Activated naive CD4-positive, alpha-beta T cell treated with anti-CD3 and anti-CD28 coated beads, Interleukin-2, amount 10 ng/mL, durations not matched to agents 7 days and 5 days (primary cell): ENCODE data around the gene PTPRT.

ENCODE experiments used
- CTCF ChIA-PET: fragments of 350-600 bp; sonication (Branson Sonifier 250); formaldehyde crosslinking; loops from one replicate; lab custom pipeline; 2021; ENCODE audit warnings: antibody characterized with exemption; lab: Charles Lee
- DNase-seq: peaks from one replicate; pipeline ENCODE4 v3.0.0-alpha.2; 2020
- H3K27ac Mint-ChIP-seq: one replicate; pipeline ENCODE4 v1.8.0; 2021; ENCODE audit warnings: mild to moderate bottlenecking, moderate library complexity, mixed read lengths
- H3K27me3 Mint-ChIP-seq: one replicate; pipeline ENCODE4 v1.8.0; 2021; ENCODE audit warnings: mild to moderate bottlenecking, mixed read lengths
- H3K36me3 Mint-ChIP-seq: one replicate; pipeline ENCODE4 v1.8.0; 2021; ENCODE audit warnings: mixed read lengths
- H3K4me1 Mint-ChIP-seq: one replicate; pipeline ENCODE4 v1.8.0; 2021; ENCODE audit warnings: mixed read lengths
- H3K4me3 Mint-ChIP-seq: one replicate; pipeline ENCODE4 v1.8.0; 2021; ENCODE audit warnings: mild to moderate bottlenecking, moderate library complexity, mixed read lengths
- H3K9me3 Mint-ChIP-seq: one replicate; pipeline ENCODE4 v1.8.0; 2021; ENCODE audit warnings: mixed read lengths

PTPRT gene

DNA sequence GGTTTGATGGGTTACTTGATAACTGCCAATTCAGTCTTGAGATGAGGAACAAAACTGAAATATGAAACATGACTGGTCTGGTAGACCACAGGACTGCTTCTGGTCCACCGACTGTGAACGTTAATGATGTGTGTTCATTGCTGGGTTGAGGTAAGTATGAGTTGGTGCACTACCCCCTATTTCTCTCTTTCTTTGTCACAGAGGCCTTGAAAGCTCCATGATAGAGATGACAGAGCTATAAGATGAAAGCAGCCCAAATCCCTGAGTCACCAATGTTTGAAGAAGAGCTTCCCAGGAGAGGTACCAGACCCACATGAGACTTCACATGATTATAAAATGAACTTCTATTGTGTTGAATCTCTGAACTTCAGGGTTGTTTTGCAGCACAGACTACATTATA is 555.5 kb downstream of the PTPRT start:
- Mint-ChIP-seq H3K27me3 (no peaks in the 10 kb centered on the region), H3K27ac (no peak overlapping the region), H3K4me1 (no peaks in the 10 kb centered on the region), H3K4me3 (no peak overlapping the region), H3K36me3 (no peaks in the 10 kb centered on the region), H3K9me3 (peaks cover 2% of the 10 kb centered on the region)
- CTCF ChIA-PET, result no interaction called here
- no peak for DNase-seq

DNA sequence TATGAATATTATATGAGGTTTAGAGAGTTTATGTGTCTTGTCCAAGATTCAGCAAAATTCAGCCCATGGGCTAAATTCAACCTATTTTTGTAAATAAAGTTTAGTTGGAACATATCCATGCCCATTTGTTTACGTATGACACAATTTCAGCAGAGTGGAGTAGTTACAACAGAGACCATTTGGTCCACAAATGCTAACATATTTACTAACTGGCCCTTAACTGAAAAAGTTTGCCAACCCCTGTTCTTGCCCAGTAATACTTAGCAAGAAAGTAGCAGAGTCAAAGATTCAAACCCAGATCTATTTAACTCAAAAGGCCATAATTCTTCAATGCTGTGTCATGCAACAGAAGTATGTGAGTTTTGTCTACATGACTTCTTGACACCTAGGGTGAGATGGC is 561.0 kb downstream of the PTPRT start:
- no peak for DNase-seq
- CTCF ChIA-PET, result no interaction called here
- H3K4me1 Mint-ChIP-seq, result no peaks in the 10 kb centered on the region
- H3K9me3 Mint-ChIP-seq, result peaks cover 6% of the 10 kb centered on the region
- H3K36me3 Mint-ChIP-seq, result no peaks in the 10 kb centered on the region
- H3K27me3 Mint-ChIP-seq, result no peaks in the 10 kb centered on the region
- no peak overlapping the region for H3K4me3 Mint-ChIP-seq
- H3K27ac Mint-ChIP-seq, result no peak overlapping the region

DNA sequence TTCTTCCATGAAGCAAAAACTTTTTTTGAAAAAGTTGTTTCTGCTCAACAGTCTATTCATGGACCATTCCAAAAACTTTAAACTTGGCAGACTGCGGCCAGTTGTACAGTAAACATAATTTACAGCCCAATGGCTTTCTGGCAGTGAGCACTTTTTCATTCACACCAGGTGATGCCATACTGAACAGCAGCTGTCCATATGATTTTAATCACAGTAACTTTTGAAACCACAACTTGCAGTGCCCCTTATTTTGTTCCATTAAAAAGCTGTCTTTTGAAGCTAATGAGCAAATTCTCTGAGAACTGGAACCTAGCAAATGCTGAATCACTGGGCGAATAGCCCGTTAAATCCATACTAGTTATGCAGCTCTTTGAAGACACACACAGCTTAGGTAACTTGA is 576.6 kb downstream of the PTPRT start:
- no peak overlapping the region for H3K4me3 Mint-ChIP-seq
- H3K27me3 Mint-ChIP-seq, result no peaks in the 10 kb centered on the region
- H3K9me3 Mint-ChIP-seq, result peaks cover 25% of the 10 kb centered on the region
- H3K36me3 Mint-ChIP-seq, result no peaks in the 10 kb centered on the region
- no peaks in the 10 kb centered on the region for H3K4me1 Mint-ChIP-seq
- CTCF ChIA-PET, result no interaction called here
- no peak overlapping the region for H3K27ac Mint-ChIP-seq
- no peak for DNase-seq

DNA sequence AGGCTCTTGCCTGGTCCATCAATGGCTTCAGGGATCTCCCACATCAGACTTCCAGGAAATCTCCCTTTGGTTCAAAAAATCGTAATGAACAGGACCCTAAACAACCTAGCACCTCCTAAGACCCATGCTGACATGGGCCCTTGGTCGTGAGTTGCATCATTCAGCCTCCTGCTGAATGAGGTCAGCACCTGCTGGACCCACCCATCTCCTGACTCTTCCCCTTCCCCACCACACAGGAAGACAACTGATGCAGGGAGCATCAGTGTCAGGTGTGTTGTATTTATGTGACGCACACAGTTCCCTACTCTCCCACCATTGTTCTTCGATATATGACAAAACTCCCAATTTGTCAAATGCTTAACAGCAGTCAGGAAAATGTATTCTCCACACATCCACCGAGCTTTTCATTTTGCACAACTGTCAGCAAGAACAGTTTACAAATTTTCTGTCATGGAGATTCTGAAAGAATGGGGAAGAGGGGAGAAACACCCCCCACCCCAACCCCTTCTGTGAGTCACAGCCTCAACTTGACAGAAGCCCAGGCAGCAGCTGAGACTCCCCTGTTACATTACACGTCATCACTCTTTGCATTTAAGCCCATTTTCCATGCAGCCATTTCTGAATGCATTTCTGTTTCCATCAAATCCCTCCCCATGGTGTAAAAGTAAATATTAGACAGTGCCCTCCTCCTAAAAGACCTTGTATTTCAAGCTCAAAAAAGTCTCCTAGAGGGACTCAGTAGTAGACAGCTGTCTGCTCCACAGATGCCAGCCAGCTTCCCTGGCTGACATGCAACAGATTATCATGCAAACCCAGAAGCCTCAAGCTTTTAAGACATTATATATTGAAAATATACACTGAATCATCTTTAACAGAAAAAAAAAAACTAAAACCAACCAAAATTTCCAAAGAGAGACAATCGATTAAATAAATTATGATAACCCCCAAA is 577.5 kb downstream of the PTPRT start:
- H3K4me3 Mint-ChIP-seq, result no peak overlapping the region
- DNase-seq, result no peak
- no peaks in the 10 kb centered on the region for H3K36me3 Mint-ChIP-seq
- no peaks in the 10 kb centered on the region for H3K4me1 Mint-ChIP-seq
- H3K27me3 Mint-ChIP-seq, result no peaks in the 10 kb centered on the region
- CTCF ChIA-PET, result no interaction called here
- H3K9me3 Mint-ChIP-seq, result peaks cover 27% of the 10 kb centered on the region
- H3K27ac Mint-ChIP-seq, result no peak overlapping the region

DNA sequence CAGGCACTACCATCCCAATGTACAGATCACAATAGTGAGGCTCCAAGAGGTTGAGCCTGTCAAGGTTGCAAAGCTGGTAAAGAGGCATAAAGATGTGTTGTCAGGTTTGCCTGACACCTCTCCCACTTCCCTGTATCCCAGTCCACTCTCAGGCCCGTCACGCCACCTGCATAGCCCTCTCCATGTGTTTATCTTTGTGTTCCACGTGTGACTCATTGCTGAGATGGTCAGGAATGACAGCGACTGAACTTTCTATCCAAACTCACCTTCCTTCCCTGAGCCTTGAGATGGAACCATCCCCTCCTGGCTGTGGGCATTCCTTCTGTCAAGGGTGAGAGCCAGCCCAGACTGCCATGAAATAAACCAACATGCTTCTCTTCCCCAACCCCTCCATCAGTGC is 578.3 kb downstream of the PTPRT start:
- no peaks in the 10 kb centered on the region for H3K27me3 Mint-ChIP-seq
- no peak overlapping the region for H3K4me3 Mint-ChIP-seq
- no peaks in the 10 kb centered on the region for H3K36me3 Mint-ChIP-seq
- no peak for DNase-seq
- peaks cover 32% of the 10 kb centered on the region for H3K9me3 Mint-ChIP-seq
- H3K4me1 Mint-ChIP-seq, result no peaks in the 10 kb centered on the region
- CTCF ChIA-PET, result no interaction called here
- H3K27ac Mint-ChIP-seq, result no peak overlapping the region

DNA sequence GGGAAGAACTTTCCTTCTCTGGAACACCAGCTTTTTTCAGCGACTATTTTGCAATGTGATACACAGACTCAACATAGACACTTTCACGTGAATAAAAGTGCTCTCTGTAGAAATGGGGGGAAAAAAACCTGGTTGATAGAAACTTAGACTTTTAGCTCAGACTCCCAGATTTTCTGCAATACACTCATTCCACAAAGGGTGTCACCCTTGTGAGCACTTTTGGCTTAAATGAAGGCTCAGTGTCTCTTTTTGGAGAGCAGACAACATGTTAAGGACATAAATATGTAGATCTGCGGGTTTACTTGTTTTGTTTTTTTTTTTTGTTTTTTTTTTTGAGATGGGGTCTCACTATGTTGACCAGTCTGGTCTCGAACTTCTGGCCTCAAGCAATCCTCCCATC is 579.6 kb downstream of the PTPRT start:
- CTCF ChIA-PET, result no interaction called here
- H3K27ac Mint-ChIP-seq, result no peak overlapping the region
- H3K4me1 Mint-ChIP-seq, result no peaks in the 10 kb centered on the region
- peaks cover 35% of the 10 kb centered on the region for H3K9me3 Mint-ChIP-seq
- H3K4me3 Mint-ChIP-seq, result no peak overlapping the region
- DNase-seq, result no peak
- H3K27me3 Mint-ChIP-seq, result no peaks in the 10 kb centered on the region
- H3K36me3 Mint-ChIP-seq, result no peaks in the 10 kb centered on the region

DNA sequence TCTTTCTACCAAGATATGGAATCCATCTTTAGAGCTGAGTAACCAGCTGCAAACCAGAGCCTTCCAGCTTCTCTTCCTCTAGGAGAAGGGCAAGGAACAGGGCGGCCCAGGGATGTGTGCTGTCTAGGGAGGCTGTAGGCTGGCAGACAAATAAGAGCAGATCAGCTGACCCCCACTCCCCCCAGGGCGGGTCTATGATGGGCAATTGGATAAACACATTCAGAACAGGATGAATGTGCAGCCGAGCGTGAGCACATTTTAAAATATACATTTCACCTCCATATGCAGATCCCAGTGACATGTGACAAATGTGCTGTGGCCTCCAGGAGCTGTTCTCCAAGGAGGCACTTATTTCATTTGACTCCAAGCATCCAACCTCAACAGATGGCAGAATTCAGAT is 580.1 kb downstream of the PTPRT start:
- no peaks in the 10 kb centered on the region for H3K36me3 Mint-ChIP-seq
- no peak overlapping the region for H3K27ac Mint-ChIP-seq
- no peak overlapping the region for H3K4me3 Mint-ChIP-seq
- H3K9me3 Mint-ChIP-seq, result peaks cover 35% of the 10 kb centered on the region
- H3K4me1 Mint-ChIP-seq, result no peaks in the 10 kb centered on the region
- CTCF ChIA-PET, result no interaction called here
- no peaks in the 10 kb centered on the region for H3K27me3 Mint-ChIP-seq
- DNase-seq, result no peak

DNA sequence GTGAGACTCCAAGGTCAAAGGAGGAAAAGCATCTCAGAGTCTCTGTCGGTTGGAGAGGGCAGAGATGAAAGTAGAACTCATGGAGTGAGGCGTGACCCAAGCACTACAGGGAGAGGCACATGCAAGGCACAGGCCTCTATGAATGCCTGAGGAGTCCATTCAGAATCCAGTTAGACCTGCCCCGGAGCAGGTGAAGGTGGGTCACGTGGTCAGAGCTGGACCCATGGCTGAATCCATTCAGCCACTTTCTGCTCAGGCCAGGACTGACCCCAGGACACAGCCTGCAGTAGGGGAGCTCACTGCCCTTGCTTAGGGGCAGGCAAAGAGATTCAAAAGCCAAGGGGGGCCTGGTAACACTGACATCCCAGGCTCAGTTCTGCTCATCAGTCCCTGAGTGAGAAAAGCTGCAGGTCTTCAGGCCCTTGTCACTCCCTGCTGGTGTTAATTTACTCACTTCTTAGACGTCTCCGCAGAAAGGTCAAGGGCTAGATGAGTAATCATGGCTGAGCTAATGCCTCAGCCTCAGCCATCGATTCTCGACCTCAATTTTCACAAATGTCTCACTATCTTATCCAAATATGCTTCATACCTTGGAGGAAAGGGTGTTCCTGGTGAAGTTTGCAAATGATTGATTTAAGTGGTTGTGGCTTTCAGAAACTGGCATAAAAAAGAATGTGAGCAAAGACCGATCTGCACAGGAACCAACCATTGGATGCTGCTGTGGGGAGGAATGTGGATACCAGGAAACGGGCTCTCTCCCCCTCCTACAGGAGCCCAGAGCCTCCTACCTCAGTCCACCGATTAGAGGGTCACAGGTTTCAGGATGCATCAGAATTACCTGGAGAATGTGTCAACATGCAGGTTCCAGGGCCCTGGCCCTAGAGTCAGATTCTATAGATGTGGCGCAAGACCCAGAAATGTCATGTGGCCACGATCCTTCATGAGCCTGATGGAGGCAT is 584.4 kb downstream of the PTPRT start:
- no peak for DNase-seq
- Mint-ChIP-seq H3K27me3 (no peaks in the 10 kb centered on the region), H3K9me3 (peaks cover 34% of the 10 kb centered on the region), H3K27ac (no peak overlapping the region), H3K36me3 (no peaks in the 10 kb centered on the region), H3K4me1 (no peaks in the 10 kb centered on the region), H3K4me3 (no peak overlapping the region)
- CTCF ChIA-PET, result no interaction called here

DNA sequence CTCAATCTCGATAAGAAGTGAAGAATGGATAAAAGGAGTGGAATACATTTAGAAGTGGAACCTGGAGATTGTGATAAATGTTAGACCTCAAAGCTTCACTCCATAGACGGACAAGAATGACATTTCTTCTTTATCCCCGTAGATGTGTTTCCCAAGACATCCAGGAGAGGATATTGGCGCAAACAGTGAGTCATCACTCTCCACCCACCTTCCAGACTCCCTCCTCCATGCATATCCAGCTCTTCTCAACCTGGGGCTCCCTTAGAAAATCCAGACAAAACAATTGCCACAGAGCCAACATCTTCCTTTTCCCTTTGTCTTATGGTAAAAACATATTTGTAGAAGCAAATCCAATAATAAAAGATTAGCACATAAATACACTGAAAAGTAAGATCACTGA is 586.1 kb downstream of the PTPRT start:
- CTCF ChIA-PET, result interaction anchor here (0.6 to 1.2 kb wide), 2 partner anchors 14 to 194 kb away, joined by 3 read pairs; no protein-coding TSS in a partner anchor
- Mint-ChIP-seq H3K9me3 (peaks cover 34% of the 10 kb centered on the region), H3K4me1 (no peaks in the 10 kb centered on the region), H3K4me3 (no peak overlapping the region), H3K27ac (no peak overlapping the region), H3K36me3 (no peaks in the 10 kb centered on the region), H3K27me3 (no peaks in the 10 kb centered on the region)
- no peak for DNase-seq

DNA sequence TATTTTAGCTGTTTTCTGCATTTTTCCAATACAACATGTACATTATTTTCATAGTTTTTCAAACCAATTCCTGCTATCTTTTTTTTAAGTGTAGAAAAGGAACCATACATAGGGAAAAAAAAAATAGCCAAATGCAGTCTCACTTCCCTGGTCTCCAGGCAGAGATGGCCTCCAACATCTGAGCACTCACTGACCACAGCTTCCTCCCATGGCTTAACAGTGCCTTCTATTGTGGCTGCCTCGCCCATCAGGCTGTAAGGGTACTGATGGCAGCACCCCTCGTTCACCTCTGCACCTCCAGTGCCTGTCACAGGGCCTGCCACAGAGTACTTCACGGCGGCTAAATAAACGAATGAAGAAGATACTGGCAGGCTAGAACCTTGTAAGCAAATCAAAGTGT is 591.1 kb downstream of the PTPRT start:
- DNase-seq, result no peak
- CTCF ChIA-PET, result no interaction called here
- Mint-ChIP-seq H3K9me3 (peaks cover 17% of the 10 kb centered on the region), H3K36me3 (no peaks in the 10 kb centered on the region), H3K4me1 (no peaks in the 10 kb centered on the region), H3K27ac (no peak overlapping the region), H3K27me3 (no peaks in the 10 kb centered on the region), H3K4me3 (no peak overlapping the region)

DNA sequence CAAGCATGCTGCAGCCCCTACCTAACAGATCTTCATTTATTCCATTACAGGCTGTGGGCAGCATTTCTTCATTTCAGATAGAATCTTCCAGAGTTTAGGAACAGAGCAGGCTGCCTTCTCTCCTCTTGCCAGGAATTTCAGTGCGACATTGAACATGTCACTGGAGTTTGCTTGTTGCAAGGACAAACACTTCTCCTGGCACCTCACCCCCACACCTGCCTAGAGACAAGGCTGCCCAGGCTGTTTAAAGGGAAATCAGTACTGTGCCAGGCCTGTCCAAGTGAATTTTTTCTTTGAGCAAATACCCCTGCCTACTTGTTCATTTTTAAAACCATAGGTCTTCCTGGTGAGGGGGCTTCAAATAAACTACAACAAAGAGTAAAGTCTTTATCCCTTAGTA is 594.1 kb downstream of the PTPRT start:
- no peak overlapping the region for H3K27ac Mint-ChIP-seq
- peaks cover 8% of the 10 kb centered on the region for H3K9me3 Mint-ChIP-seq
- no peaks in the 10 kb centered on the region for H3K4me1 Mint-ChIP-seq
- no peaks in the 10 kb centered on the region for H3K36me3 Mint-ChIP-seq
- no peaks in the 10 kb centered on the region for H3K27me3 Mint-ChIP-seq
- CTCF ChIA-PET, result no interaction called here
- DNase-seq, result no peak
- H3K4me3 Mint-ChIP-seq, result no peak overlapping the region

DNA sequence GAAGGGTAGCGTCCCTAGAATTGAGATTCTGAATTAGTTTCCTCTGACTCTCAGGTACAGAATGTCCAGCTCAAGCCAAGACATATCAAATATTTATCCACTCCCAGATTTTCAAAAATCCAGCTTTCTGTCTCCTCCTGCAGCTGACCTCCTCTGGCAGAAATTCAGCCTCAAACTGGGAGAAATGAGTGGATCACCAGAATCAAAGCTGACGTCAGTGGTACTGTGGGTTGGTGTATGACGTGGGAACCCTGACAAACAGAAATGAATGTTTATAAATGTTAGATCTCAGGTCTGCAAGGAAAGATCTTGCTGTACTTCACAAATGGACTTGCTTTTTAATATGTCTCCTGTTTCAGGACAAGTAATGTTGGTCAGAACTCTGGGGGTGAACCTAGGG is 595.0 kb downstream of the PTPRT start:
- H3K9me3 Mint-ChIP-seq, result peaks cover 6% of the 10 kb centered on the region
- no peak overlapping the region for H3K27ac Mint-ChIP-seq
- no peaks in the 10 kb centered on the region for H3K4me1 Mint-ChIP-seq
- no peaks in the 10 kb centered on the region for H3K36me3 Mint-ChIP-seq
- no peak for DNase-seq
- no peaks in the 10 kb centered on the region for H3K27me3 Mint-ChIP-seq
- no peak overlapping the region for H3K4me3 Mint-ChIP-seq
- CTCF ChIA-PET, result no interaction called here

DNA sequence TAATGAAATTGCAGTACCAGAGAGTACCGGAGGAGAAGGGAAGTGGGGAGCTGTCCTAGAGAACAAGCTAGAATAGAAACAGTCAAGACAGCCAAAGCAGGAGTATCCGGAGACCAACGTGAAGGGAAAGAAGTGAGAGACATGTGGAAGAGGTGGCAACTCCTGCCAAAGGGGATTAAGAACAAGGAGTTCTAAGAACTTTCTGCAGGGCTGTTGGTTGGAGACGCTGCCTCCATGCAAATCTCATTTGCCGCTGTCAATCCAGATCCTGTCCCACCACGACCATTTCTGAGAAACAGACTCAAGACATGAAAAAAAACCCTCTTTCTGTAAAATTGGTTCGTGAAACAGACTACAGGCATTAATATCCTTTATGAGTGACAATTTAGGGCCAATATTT is 595.7 kb downstream of the PTPRT start:
- no peak for DNase-seq
- CTCF ChIA-PET, result no interaction called here
- Mint-ChIP-seq H3K27ac (no peak overlapping the region), H3K4me1 (no peaks in the 10 kb centered on the region), H3K4me3 (no peak overlapping the region), H3K9me3 (peaks cover 6% of the 10 kb centered on the region), H3K27me3 (no peaks in the 10 kb centered on the region), H3K36me3 (no peaks in the 10 kb centered on the region)

DNA sequence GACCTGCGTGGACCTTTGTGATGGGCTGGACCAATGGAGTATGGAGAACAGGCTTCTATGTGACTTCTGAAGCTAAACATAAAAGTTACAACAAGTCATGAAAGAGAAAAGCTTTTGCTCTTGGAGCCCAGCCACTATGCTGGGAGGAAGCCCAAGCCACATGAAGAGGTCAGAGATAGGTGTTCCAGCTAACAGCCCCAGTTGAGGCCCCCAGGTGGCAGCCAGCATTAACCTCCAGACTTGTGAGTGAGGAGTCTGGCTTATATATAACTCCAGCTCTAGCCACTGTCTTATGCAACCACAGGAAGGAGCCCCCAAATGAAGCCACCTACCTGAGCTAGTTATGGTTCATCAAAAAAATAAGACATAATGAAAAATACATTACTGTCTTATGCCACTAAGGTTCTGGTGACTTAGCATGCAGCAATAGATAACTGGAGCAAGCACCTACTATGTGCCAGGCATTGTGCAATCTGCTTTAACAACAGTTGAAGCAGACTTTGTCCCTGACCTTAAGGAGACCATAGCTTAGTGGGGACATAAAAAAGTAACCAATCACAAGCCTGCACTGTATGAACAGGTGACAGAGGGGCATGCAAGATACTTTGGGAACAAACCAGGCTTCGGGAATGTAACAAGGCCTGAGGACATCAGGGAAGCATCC is 599.6 kb downstream of the PTPRT start:
- H3K4me3 Mint-ChIP-seq, result no peak overlapping the region

More for the DNA sequence above, 599.6 kb downstream of the PTPRT start:
- no peak for DNase-seq
- no peak overlapping the region for H3K27ac Mint-ChIP-seq
- H3K9me3 Mint-ChIP-seq, result peaks cover 8% of the 10 kb centered on the region
- CTCF ChIA-PET, result interaction anchor here (0.9 kb wide), 1 partner anchor 14 kb away, joined by 3 read pairs; no protein-coding TSS in a partner anchor
- no peaks in the 10 kb centered on the region for H3K36me3 Mint-ChIP-seq
- H3K27me3 Mint-ChIP-seq, result no peaks in the 10 kb centered on the region
- H3K4me1 Mint-ChIP-seq, result no peaks in the 10 kb centered on the region
